Cardiac muscle cell (in vitro differentiated cells and primary cell): ENCODE data around the gene TENM3. TPM values are rescaled to one million over a fixed set of nuclear protein-coding genes. Genes with fewer than 3 reads are reported as not detected.

Source experiments
- DNase-seq, 2 donors: peaks; one replicate each; pipeline versions ENCODE4 v3.0.0 to v3.0.0-alpha.2; 2010 to 2017; ENCODE audit warnings: low read depth in 1 of 2, low spot score in 1 of 2
- H3K27ac ChIP-seq: fragments of 200-600 bp; sonication (generic); 2 replicates; pipeline ENCODE4 v1.5.1; 2016
- H3K27me3 ChIP-seq: fragments of 200-600 bp; sonication (generic); 2 replicates; pipeline ENCODE4 v1.6.0; 2016; ENCODE audit warnings: control low read depth
- H3K36me3 ChIP-seq: fragments of 200-600 bp; sonication (generic); 2 replicates; pipeline ENCODE4 v1.5.1; 2016; ENCODE audit warnings: control low read depth
- H3K4me1 ChIP-seq: fragments of 200-600 bp; sonication (generic); 2 replicates; pipeline ENCODE4 v1.8.1; 2017; ENCODE audit warnings: low read depth, mild to moderate bottlenecking, mixed run types
- H3K4me3 ChIP-seq: fragments of 200-600 bp; sonication (generic); 2 replicates; pipeline ENCODE4 v1.5.1; 2016; ENCODE audit warnings: mild to moderate bottlenecking
- H3K9me3 ChIP-seq: fragments of 200-600 bp; sonication (generic); 2 replicates; pipeline ENCODE4 v1.5.1; 2017; ENCODE audit warnings: low read depth, mild to moderate bottlenecking, control low read depth
- CTCF ChIP-seq: IDR thresholded peaks from 2 replicates; pipeline ENCODE4 v1.5.1; 2012; ENCODE audit warnings: low read depth, mild to moderate bottlenecking, low read length
- polyA plus RNA-seq: library from polyadenylated mRNA; unstranded; fragments of >200 nt; fragmentation: Nextera tagmentation; extraction: Ambion mirVana; gene quantifications from 2 replicates; pipeline ENCODE4 v1.2.1, GENCODE V29; 2016
- total RNA-seq: library from RNA; depleted of rRNA; stranded (reverse); fragments of >200 nt; gene quantifications from 2 replicates; pipeline ENCODE4 v1.2.3, GENCODE V29; 2016

The TENM3 gene
- total and polyA plus RNA-seq, 2 experiments from 2014 or later: 12.5 to 24.8 TPM

- Histone ChIP-seq H3K27me3 (no peaks in the 10 kb centered on the region), H3K27ac (no peak overlapping the region), H3K36me3 (no peaks in the 10 kb centered on the region), H3K9me3 (no peaks in the 10 kb centered on the region), H3K4me3 (no peak overlapping the region), H3K4me1 (peaks cover 18% of the 10 kb centered on the region)
- DNase-seq: no peak
- TF ChIP-seq CTCF: no peak
Observed at GRCh38 chr4:182556580-182556979, 313.4 kb downstream of the TENM3 start.

GRCh38 chr4:182560358-182560757 is 317.2 kb downstream of the TENM3 start:
- TF ChIP-seq CTCF: no peak
- Histone ChIP-seq H3K4me1 (peaks cover 21% of the 10 kb centered on the region), H3K27ac (no peak overlapping the region), H3K27me3 (no peaks in the 10 kb centered on the region), H3K9me3 (no peaks in the 10 kb centered on the region), H3K4me3 (no peak overlapping the region), H3K36me3 (no peaks in the 10 kb centered on the region)
- no peak for DNase-seq

GRCh38 chr4:182562350-182562749 is 319.1 kb downstream of the TENM3 start:
- no peaks in the 10 kb centered on the region for H3K9me3 ChIP-seq
- H3K4me3 ChIP-seq: no peak overlapping the region
- peaks cover 17% of the 10 kb centered on the region for H3K4me1 ChIP-seq
- H3K36me3 ChIP-seq: no peaks in the 10 kb centered on the region
- no peak for TF ChIP-seq CTCF
- no peak overlapping the region for H3K27ac ChIP-seq
- H3K27me3 ChIP-seq: no peaks in the 10 kb centered on the region
- no peak for DNase-seq

GRCh38 chr4:182564724-182565369 is 321.6 kb downstream of the TENM3 start:
- no peaks in the 10 kb centered on the region for H3K9me3 ChIP-seq
- H3K4me1 ChIP-seq: peaks cover 11% of the 10 kb centered on the region
- H3K4me3 ChIP-seq: no peak overlapping the region
- no peak for DNase-seq
- H3K36me3 ChIP-seq: no peaks in the 10 kb centered on the region
- no peak overlapping the region for H3K27ac ChIP-seq
- TF ChIP-seq CTCF: no peak
- H3K27me3 ChIP-seq: no peaks in the 10 kb centered on the region

- no peaks in the 10 kb centered on the region for H3K9me3 ChIP-seq
- no peaks in the 10 kb centered on the region for H3K27me3 ChIP-seq
- DNase-seq: no peak
- peaks cover 3% of the 10 kb centered on the region for H3K4me1 ChIP-seq
- no peak for TF ChIP-seq CTCF
- no peaks in the 10 kb centered on the region for H3K36me3 ChIP-seq
- H3K4me3 ChIP-seq: no peak overlapping the region
- H3K27ac ChIP-seq: no peak overlapping the region
Observed at GRCh38 chr4:182567119-182567518, 323.9 kb downstream of the TENM3 start.
